ENCODE data around the gene CD151.

CD151 gene

GRCh38 chr11:813072-813455 lies 19.7 kb upstream of the CD151 start:
- DNase-seq (ENCODE audit: low read depth in 2 of 3, low spot score in 1 of 3) = no peak

GRCh38 chr11:813456-814096 lies 19.2 kb upstream of the CD151 start:
- no peak for DNase-seq (ENCODE audit: low read depth in 2 of 3, low spot score in 1 of 3)

DNA sequence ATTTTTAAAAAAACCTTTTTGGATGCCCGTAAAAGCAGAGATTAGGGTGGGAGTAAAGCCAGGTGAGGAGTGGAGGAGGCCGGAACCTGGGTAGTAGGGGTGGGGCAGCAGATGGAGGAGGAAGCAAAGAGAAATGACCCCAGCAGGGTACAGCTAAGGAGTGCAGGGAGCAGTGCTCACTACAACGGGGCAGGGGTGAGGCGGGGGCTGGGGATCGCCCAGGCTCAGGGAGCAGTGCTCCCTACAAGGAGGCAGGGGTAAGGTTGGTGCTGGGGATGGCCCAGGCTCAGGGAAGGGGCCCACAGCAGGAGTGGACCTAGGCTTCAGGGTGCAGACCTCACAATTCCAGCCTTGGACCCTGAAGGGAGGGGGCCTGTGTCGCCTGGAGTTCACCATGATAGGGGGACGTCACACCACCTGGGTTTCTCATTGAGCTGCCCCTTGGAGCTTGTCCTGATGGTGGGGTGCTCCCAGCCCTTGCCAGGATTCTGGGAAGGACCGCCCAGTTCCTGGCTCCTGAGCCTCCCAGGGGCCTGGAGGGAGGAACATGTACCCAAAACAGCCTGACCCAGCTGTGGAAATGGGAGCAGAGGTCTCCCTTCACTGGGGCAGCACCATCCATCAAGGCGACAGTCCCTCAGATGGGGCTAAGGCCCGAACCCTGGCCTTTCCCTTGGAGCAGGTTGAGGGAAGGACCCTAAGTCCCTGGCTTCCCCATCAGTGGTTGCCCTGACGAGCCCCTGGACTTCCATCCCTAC lies 16.9 kb upstream of the CD151 start:
- no peak for DNase-seq (ENCODE audit: low read depth in 2 of 3, low spot score in 1 of 3)

DNA sequence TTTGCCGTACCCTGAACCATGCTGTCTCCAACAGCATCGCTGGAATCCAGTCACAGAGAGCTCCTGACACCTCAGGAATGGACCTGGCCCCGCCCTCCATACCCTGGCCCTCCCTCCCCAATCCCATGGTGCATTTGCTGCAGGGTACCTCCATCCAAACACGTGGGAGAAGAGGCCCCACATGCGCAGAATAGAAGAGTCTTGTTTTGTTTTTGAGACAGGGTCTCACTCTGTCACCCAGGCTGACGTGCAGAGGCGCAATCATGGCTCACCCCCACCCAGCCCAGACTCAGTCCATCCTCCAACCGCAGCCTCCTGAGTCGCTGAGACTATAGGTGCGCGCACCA lies 16.3 kb upstream of the CD151 start:
- no peak for DNase-seq (ENCODE audit: low read depth in 2 of 3, low spot score in 1 of 3)

DNA sequence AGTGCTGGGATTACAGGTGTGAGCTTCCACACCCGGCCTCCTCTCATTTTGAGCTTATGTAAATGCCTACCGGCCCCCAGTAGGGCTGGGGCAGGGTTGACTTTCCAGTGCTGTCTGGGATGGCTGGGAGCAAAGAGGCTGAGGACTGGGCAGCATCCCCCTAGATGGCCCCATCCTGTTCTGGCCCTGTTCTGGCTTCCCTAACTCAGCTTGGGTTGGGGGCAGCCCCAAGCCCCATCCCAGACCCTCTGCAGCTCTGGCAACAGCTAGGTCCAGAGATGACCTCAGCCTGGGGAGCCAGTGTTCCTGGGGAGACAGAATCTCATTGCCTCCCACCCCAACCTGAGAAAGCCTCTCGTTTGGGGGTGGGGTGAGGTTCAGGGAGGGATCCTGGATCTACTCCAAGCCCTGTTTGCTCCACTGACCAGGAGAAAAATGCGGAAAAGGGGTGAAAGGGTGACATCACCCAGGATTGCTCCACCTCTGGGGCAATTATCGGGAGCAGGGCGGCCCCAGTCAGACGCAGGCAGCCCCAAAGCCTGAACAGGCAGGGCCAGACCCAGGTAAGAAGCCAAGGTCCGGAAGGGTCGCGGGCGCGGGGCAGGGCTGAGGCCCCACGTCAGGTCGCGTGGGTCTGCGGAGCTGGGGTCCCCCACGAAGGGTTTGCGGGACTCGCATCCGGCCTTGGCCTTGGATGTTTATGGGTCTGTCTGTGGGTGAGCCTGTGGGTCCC lies 14.2 kb upstream of the CD151 start, which contains the start of gene PNPLA2:
PNPLA2 (plus strand) TSS at position 519 of the 733 bp plus-strand sequence. CDS start 805 bp downstream, outside the sequence.
- no peak for DNase-seq (ENCODE audit: low read depth in 2 of 3, low spot score in 1 of 3)

DNA sequence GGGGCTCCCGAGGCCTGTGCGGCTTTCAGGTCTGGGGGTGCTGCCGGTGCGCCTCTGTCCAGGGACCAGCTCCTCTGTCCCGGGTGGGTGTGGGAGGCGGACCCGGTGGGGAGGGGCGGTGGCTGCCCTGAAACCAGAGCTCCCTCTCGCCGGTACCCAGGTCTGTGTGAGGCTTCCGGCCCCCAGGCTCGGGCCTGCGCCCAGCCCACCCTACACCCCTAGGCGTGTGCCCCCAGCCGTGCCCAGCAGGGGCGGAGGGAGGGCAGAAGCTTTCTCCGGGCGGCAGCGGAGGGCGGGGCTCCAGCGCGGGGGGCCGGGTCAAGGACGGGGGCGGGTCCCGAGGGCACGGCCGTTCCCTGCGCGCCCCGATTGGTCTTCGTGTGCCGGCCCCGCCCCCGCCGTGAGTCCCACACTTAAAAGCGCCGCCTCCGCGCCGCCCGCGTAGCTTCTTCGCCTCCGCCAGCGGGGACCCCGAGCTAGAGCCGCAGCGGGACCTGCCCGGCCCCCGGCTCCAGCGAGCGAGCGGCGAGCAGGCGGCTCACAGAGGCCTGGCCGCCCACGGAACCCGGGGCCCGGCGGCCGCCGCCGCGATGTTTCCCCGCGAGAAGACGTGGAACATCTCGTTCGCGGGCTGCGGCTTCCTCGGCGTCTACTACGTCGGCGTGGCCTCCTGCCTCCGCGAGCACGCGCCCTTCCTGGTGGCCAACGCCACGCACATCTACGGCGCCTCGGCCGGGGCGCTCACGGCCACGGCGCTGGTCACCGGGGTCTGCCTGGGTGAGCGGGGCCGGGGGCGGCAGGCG lies 13.4 kb upstream of the CD151 start:
- peak; percentile 78 to 91 (median 84) for DNase-seq (ENCODE audit: low read depth in 2 of 3, low spot score in 1 of 3)

DNA sequence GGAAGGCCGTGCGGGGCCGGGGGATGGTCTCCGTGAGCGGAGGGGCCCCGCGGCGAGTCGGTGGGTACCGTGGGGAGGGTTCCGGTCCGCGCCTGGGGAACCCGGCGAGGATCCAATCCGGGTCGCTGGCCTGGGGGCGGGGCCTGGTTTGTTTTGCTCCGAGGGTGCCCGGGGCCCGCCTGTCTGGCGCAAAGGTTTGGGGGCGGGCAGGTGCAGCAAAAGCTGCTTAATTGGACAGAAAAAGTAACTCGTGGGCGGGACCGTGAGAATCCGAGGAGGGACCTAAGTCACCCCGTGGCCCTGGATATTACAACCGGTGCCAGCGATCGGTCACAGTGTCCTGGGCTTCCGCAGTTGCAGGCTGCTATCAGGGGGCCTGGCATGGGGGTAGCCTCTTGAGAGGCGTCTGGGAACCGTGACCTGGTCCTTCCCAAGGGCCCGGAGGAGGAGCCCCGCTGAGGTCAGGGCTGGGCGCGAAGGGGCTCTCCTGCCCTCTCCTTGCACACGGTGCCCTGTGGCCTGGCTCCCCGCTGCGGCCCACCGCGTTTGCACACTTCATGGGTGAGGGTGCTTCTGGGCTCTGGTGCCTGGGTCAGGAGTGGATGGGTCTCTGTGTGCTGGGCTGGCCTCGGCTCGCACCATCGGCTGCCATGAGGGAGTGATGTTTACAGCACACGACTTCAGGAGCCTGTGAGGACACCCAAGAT lies 12.7 kb upstream of the CD151 start:
- DNase-seq (ENCODE audit: low read depth in 2 of 3, low spot score in 1 of 3) = peak; percentile 85 to 88 (median 88)

DNA sequence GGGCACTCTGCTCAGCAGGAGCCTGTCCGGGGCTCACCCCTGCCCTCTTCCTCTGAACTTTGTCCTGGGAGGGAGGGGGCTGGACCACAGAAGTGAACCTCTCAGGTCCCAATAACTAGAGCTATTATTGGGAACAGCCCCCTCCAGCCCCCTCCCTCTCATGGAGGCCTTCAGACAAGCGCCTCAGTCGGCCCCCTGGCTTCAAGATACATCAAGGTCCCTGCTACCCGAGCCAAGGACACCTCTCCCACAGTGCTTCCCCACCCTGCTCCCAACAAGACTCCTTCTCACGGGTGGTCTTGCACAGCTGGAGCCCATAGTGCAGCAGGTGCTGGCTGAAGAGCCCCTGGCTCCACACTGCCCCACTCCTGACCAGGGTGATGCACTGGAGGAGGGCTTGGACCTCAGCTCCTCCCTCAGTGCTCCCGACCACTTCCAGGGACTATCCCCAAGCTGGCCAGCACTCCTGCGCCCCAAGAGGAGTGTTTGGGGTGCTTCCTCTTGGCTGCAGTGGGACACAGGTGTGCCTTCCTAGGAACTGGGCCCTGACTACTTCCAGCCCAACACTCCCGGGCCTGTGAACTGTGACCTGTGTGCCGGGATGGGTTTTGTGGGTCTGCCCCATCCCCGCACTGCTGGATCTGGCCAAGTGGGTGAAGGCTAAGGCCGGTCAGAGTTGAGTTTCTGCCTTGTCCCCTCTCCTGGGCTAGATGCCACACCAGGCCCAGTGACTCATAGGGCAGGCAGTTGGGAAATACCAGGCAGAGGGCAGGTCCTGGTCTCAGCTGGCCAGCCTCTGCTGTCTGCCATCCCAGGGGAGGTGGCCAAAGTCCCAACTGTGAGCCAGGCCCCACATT lies 11.9 kb upstream of the CD151 start:
- DNase-seq (ENCODE audit: low read depth in 2 of 3, low spot score in 1 of 3) = no peak

DNA sequence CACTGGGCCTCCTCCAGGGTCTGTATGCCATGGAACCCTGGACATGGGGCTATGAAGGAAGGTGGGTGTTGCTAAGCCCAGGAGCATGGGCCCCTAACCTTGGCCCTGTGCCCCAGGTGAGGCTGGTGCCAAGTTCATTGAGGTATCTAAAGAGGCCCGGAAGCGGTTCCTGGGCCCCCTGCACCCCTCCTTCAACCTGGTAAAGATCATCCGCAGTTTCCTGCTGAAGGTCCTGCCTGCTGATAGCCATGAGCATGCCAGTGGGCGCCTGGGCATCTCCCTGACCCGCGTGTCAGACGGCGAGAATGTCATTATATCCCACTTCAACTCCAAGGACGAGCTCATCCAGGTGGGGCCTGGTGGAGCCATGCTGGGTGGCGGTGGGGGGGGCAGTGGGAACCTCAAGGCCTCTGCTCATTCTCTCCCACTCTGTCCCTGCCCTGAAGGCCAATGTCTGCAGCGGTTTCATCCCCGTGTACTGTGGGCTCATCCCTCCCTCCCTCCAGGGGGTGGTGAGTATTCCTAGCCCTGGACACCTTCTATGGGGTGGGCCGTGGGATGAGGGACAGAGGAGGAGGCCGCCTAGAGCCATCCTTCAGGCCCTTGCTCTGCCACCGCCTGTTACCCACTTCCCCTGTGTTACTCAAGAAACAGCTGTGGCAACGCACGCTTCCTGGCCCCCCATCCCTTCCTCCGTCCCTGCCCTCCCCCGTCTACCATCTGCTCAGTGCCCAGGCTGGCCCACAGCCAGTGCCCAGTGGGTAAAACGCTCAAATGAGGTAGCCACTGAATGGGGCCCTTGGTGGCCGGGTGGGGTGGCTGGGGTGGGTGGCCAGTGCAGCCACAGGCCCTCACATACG lies 11.0 kb upstream of the CD151 start:
- no peak for DNase-seq (ENCODE audit: low read depth in 2 of 3, low spot score in 1 of 3)

DNA sequence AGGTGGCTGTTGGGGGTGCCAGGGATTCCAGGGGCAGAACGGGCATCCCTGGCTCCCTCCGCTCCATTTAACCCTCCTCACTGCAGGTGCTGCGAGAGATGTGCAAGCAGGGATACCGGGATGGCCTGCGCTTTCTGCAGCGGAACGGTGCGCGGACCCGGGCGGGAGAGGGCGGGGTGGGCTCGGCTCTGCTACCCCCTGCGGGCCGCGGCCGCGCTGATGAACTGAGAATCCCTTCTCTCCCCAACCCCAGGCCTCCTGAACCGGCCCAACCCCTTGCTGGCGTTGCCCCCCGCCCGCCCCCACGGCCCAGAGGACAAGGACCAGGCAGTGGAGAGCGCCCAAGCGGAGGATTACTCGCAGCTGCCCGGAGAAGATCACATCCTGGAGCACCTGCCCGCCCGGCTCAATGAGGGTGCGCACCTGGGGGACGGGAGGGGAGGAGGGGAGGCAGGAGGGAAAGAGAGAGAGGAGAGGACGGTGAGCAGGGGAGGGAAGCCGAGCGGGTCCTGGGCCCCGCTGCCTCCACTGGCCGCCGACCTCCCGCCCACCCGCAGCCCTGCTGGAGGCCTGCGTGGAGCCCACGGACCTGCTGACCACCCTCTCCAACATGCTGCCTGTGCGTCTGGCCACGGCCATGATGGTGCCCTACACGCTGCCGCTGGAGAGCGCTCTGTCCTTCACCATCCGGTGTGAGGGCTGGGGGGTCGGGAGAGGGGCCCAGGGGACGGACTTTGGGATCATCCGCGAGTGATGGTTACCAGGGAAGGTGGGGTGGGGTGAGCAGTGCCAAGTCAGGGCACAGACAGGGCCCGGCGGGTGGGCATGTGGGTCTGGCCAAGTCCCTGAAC lies 9.1 kb upstream of the CD151 start:
- no peak for DNase-seq (ENCODE audit: low read depth in 2 of 3, low spot score in 1 of 3)

GRCh38 chr11:824292-824880 lies 8.4 kb upstream of the CD151 start:
- DNase-seq (ENCODE audit: low read depth in 2 of 3, low spot score in 1 of 3) = no peak

- DNase-seq (ENCODE audit: low read depth in 2 of 3, low spot score in 1 of 3) = no peak
Measured at GRCh38 chr11:824942-825341, 7.8 kb upstream of the CD151 start.

- no peak for DNase-seq (ENCODE audit: low read depth in 2 of 3, low spot score in 1 of 3)
Measured at GRCh38 chr11:825366-826226, 7.2 kb upstream of the CD151 start.

GRCh38 chr11:826227-826621 lies 6.5 kb upstream of the CD151 start:
- DNase-seq (ENCODE audit: low read depth in 2 of 3, low spot score in 1 of 3) = no peak

DNA sequence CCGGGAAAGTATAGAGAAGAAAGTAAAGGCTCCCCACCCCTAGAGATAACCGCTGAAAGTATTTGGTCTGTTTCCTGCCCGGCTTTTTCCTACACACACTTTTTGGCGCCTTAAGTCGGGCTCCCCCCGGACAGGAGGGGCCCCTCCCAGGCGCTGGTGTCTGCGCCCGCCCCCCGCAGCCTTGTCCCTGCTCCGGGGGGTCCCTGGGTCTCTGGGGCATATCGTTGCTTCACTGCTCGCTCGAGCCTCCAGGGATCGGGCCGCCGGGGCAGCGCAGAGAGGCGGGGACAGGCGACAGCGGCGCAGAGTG lies 6.0 kb upstream of the CD151 start:
- no peak for DNase-seq (ENCODE audit: low read depth in 2 of 3, low spot score in 1 of 3)

DNA sequence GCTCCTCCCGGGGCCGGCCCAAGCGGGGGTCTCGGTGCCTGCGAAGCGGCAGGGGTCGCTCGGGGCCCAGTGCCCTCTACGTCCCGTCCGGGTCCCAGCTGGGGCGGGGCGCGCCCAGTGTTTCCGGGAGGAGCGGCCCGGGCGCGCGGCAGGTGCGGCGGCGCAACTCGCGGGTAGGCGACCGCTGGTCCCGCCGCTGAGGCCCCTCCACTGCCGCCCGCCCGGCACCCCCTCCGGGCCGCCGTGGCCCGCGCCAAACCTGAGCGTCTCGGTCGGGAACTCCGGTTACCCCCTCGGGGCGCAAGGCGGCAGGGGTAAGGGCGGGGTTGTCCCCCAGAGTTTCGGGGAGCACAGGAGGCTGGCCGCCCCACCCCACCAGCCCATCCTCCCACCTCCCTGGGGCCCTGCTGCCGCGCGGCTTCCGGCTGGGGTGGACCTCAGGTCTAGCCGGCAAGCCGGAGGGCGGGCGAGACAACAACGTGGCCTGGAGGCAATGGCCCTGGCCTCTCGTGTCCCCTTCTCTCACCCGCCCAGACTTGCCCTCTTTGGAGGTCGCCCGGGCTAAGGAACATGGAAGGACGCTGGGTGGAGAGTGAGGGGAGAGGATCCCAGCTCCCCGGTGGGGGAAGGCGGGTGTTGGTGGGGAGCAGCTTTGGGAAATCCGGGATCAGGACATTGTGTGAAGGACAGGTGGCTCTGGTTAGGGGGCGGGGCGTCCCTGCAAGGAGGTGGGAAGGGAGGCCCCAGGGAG lies 5.4 kb upstream of the CD151 start:
- DNase-seq (ENCODE audit: low read depth in 2 of 3, low spot score in 1 of 3) = no peak
